ENCODE measurements around the gene SOD2. TPM values are rescaled to one million over a fixed set of nuclear protein-coding genes. Genes with fewer than 3 reads are reported as not detected.

SOD2 gene
- total and polyA plus RNA-seq, 2 of the 13 experiments (the other 11 are each of a cell fraction or from before 2014, with no cell fraction given) = 304 to 309 TPM

DNA sequence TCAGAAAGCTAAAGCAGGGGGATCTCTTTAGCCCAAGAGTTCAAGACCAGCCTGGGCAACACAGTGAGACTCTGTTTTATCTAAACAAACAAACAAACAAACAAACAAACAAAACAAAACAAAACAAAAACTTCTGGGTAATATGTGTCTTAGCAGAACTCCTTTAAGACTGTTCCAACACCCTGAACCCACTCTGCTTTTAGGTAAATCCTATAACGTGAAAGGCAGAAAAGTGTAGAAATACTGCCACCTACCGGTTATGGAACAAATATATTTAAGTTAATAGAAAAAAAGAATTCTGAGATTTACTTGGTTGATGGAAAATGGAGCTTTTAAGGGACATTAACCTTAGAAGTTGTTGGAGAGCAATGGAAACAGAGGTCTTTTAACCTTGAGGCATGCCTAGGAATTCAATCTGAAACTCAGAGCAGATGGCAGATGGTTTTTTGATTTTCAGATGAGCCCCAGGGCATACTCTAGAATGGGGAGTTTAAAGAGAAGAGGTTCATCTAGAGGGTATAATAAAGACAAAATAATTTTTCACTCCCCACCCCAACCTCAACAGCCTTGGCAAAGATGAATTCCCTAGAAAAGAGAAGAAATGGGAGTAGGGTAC is 38.5 kb downstream of the SOD2 start:
- in situ Hi-C loops (cut with HindIII; ENCODE audit: extremely low pct_ligation_motif_present, low pct_unique_long_range_greater_than_20kb) = loop anchor here (5.0 kb wide), 1 partner anchor 437 kb away; no protein-coding TSS in a partner anchor
- WGBS (ENCODE audit: low lambda C conversion rate) = 1% methylated on average over 2 of the region's 2 CpGs
- Histone ChIP-seq H3K4me1 (ENCODE audit: insufficient read depth, low read length) (no peaks in the 10 kb centered on the region), H3K27ac (ENCODE audit: extremely low read length, insufficient read depth, low read length) (no peak overlapping the region), H3K27me3 (ENCODE audit: control insufficient read depth in 1 of 2, insufficient read depth in 2 of 2, low read length in 2 of 2) (no peaks in the 10 kb centered on the region), H3K4me3 (replicated peaks in 1 of 3; ENCODE audit: insufficient read depth in 1 of 3, low read depth in 2 of 3, low read length in 3 of 3) (no peak overlapping the region), H3K9me3 (ENCODE audit: low read length) (no peaks in the 10 kb centered on the region), H3K36me3 (replicated peaks in 1 of 2; ENCODE audit: control insufficient read depth in 1 of 2, insufficient read depth in 2 of 2, low read length in 2 of 2) (no peaks in the 10 kb centered on the region), H3K9ac (ENCODE audit: insufficient read depth, low read depth, low read length) (no peak overlapping the region), H3K79me2 (ENCODE audit: insufficient read depth, low read length) (no peaks in the 10 kb centered on the region), H2AFZ (ENCODE audit: low read length) (no peak overlapping the region), H3K4me2 (ENCODE audit: low read depth, low read length) (no peak overlapping the region), H4K20me1 (ENCODE audit: insufficient read depth, low read length) (peaks cover 3% of the 10 kb centered on the region; the same call in 1 of the 2 replicates)
- FAIRE-seq = no peak
- ATAC-seq = peak; percentile 51
- POLR2A ChIA-PET = no interaction called here
- CTCF ChIA-PET (ENCODE audit: low intra/inter-chr PET ratio, low total read pairs) = interaction anchor here (1.6 to 2.6 kb wide), 3 partner anchors 402 to 480 kb away, joined by 4 to 25 read pairs (median 9); no protein-coding TSS in a partner anchor
- TF ChIP-seq MLLT10 (CRISPR knock-in tag; IDR thresholded peaks at IDR 0.05) (no peak), SCMH1 (CRISPR knock-in tag; IDR thresholded peaks at IDR 0.05; ENCODE audit: borderline replicate concordance) (no peak), SMC3 (IDR thresholded peaks at IDR 0.05; ENCODE audit: low read length) (peak; percentile 55), STAG1 (CRISPR knock-in tag; IDR thresholded peaks at IDR 0.05) (peak; percentile 79), CREB1 (IDR thresholded peaks at IDR 0.05) (no peak), CREB1 (CRISPR knock-in tag; IDR thresholded peaks at IDR 0.05) (0 out of 2 replicates have a peak, but pooled peaks have one; percentile 21)
- TF ChIP-seq, protein P1, sequence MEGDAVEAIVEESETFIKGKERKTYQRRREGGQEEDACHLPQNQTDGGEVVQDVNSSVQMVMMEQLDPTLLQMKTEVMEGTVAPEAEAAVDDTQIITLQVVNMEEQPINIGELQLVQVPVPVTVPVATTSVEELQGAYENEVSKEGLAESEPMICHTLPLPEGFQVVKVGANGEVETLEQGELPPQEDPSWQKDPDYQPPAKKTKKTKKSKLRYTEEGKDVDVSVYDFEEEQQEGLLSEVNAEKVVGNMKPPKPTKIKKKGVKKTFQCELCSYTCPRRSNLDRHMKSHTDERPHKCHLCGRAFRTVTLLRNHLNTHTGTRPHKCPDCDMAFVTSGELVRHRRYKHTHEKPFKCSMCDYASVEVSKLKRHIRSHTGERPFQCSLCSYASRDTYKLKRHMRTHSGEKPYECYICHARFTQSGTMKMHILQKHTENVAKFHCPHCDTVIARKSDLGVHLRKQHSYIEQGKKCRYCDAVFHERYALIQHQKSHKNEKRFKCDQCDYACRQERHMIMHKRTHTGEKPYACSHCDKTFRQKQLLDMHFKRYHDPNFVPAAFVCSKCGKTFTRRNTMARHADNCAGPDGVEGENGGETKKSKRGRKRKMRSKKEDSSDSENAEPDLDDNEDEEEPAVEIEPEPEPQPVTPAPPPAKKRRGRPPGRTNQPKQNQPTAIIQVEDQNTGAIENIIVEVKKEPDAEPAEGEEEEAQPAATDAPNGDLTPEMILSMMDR (CRISPR knock-in tag; IDR thresholded peaks at IDR 0.05) = peak; percentile 63
- no TSS peak for BruUV-seq (replicated peaks)
- peak; percentile 65 for DNase-seq (ENCODE audit: low spot score)
- intact Hi-C loops (cut with micrococcal nuclease; ENCODE audit: unreplicated experiment) = loop anchor here (2.0 kb wide), 3 partner anchors 402 to 480 kb away; no protein-coding TSS in a partner anchor
